ENCODE results near the gene LGALS7.

The LGALS7 gene

GRCh38 chr19:38736413-38737280 is 36.7 kb downstream of the LGALS7 start:
- no peak overlapping the region for H3K9ac ChIP-seq (ENCODE audit: low read length)
- H3K4me2 ChIP-seq (ENCODE audit: low read depth, low read length, poor library complexity, severe bottlenecking) = peak overlapping the region; percentile 35
- no peak overlapping the region for H2AFZ ChIP-seq (ENCODE audit: low read depth, low read length, severe bottlenecking)
- H3K36me3 ChIP-seq (ENCODE audit: low read length) = no peaks in the 10 kb centered on the region
- no peaks in the 10 kb centered on the region for H3K79me2 ChIP-seq (ENCODE audit: insufficient read depth, low read length)
- H3K4me3 ChIP-seq (ENCODE audit: insufficient read depth, low read length, poor library complexity, severe bottlenecking) = no peak overlapping the region
- H3F3A ChIP-seq (ENCODE audit: insufficient read depth) = peaks cover 6% of the 10 kb centered on the region
- no peaks in the 10 kb centered on the region for H3K27me3 ChIP-seq (ENCODE audit: low read length)
- H4K20me1 ChIP-seq (ENCODE audit: low read depth, low read length) = no peaks in the 10 kb centered on the region
- H3K9me3 ChIP-seq (ENCODE audit: insufficient read depth, low read length) = no peaks in the 10 kb centered on the region
- H3K27ac ChIP-seq (ENCODE audit: low read depth, low read length) = no peak overlapping the region
- TF ChIP-seq, protein P1, sequence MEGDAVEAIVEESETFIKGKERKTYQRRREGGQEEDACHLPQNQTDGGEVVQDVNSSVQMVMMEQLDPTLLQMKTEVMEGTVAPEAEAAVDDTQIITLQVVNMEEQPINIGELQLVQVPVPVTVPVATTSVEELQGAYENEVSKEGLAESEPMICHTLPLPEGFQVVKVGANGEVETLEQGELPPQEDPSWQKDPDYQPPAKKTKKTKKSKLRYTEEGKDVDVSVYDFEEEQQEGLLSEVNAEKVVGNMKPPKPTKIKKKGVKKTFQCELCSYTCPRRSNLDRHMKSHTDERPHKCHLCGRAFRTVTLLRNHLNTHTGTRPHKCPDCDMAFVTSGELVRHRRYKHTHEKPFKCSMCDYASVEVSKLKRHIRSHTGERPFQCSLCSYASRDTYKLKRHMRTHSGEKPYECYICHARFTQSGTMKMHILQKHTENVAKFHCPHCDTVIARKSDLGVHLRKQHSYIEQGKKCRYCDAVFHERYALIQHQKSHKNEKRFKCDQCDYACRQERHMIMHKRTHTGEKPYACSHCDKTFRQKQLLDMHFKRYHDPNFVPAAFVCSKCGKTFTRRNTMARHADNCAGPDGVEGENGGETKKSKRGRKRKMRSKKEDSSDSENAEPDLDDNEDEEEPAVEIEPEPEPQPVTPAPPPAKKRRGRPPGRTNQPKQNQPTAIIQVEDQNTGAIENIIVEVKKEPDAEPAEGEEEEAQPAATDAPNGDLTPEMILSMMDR (IDR thresholded peaks at IDR 0.05; ENCODE audit: insufficient read depth, low read length, poor library complexity, severe bottlenecking) = no peak
- no peak for TF ChIP-seq EZH2phosphoT487 (conservative IDR thresholded peaks at IDR 0.05; ENCODE audit: low read length)
- no peaks in the 10 kb centered on the region for H3K9me2 ChIP-seq (replicated peaks; ENCODE audit: insufficient read depth, low read length)

DNA sequence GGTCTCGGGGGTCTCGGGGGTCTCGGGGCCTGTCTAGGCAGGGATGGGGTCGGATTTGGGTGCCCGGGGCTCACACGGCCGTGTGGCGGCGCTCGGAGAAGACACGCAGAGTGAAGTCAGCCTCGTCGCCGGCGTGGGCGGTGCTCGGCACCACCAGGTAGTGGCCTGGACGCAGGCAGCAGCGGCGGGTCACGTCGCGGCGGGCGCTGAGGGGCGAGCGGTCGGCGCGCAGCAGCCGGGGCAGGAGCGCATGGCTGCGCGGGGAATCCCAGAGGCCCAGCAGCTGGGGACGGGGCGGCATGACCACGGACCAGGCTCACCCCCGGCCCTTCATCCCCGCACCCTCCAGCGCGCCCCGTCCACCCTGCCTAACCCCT is 37.3 kb downstream of the LGALS7 start:
- no peaks in the 10 kb centered on the region for H4K20me1 ChIP-seq (ENCODE audit: low read depth, low read length)
- no peak overlapping the region for H3K27ac ChIP-seq (ENCODE audit: low read depth, low read length)
- no peak overlapping the region for H2AFZ ChIP-seq (ENCODE audit: low read depth, low read length, severe bottlenecking)
- no peak overlapping the region for H3K9ac ChIP-seq (ENCODE audit: low read length)
- peaks cover 6% of the 10 kb centered on the region for H3F3A ChIP-seq (ENCODE audit: insufficient read depth)
- no peak overlapping the region for H3K4me3 ChIP-seq (ENCODE audit: insufficient read depth, low read length, poor library complexity, severe bottlenecking)
- H3K9me3 ChIP-seq (ENCODE audit: insufficient read depth, low read length) = no peaks in the 10 kb centered on the region
- no peaks in the 10 kb centered on the region for H3K9me2 ChIP-seq (replicated peaks; ENCODE audit: insufficient read depth, low read length)
- H3K27me3 ChIP-seq (ENCODE audit: low read length) = no peaks in the 10 kb centered on the region
- H3K4me2 ChIP-seq (ENCODE audit: low read depth, low read length, poor library complexity, severe bottlenecking) = peak overlapping the region; percentile 35
- TF ChIP-seq EZH2phosphoT487 (conservative IDR thresholded peaks at IDR 0.05; ENCODE audit: low read length) = no peak
- TF ChIP-seq, protein P1 (IDR thresholded peaks at IDR 0.05; ENCODE audit: insufficient read depth, low read length, poor library complexity, severe bottlenecking) = no peak
- H3K36me3 ChIP-seq (ENCODE audit: low read length) = no peaks in the 10 kb centered on the region
- no peaks in the 10 kb centered on the region for H3K79me2 ChIP-seq (ENCODE audit: insufficient read depth, low read length)

DNA sequence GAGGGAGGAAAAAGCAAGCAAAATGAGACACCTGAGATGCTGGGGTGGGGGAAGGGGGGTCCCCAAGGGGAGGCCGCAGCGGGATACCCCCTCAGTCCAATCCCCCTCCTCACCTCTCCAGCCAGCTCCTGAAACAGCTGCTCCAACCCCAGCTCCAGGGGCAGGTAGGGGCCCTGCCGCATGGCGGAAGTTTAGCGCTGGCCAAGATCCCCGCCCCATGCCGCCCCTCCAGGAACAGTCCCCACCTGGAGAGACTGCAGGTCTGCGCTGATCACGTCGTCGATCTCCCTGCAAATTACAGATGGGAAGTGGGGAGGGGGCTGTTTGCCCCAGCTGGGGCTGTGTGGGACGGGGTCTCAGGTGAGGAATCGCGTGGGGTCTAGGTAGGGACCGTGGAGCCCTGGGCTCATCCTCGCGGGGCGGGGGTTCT is 38.0 kb downstream of the LGALS7 start:
- H3K4me2 ChIP-seq (ENCODE audit: low read depth, low read length, poor library complexity, severe bottlenecking) = peak overlapping the region; percentile 0
- peaks cover 6% of the 10 kb centered on the region for H3F3A ChIP-seq (ENCODE audit: insufficient read depth)
- H3K27ac ChIP-seq (ENCODE audit: low read depth, low read length) = no peak overlapping the region
- H3K9ac ChIP-seq (ENCODE audit: low read length) = no peak overlapping the region
- no peaks in the 10 kb centered on the region for H3K27me3 ChIP-seq (ENCODE audit: low read length)
- H3K4me3 ChIP-seq (ENCODE audit: insufficient read depth, low read length, poor library complexity, severe bottlenecking) = no peak overlapping the region
- no peak overlapping the region for H2AFZ ChIP-seq (ENCODE audit: low read depth, low read length, severe bottlenecking)
- no peaks in the 10 kb centered on the region for H3K9me2 ChIP-seq (replicated peaks; ENCODE audit: insufficient read depth, low read length)
- no peaks in the 10 kb centered on the region for H3K9me3 ChIP-seq (ENCODE audit: insufficient read depth, low read length)
- H3K36me3 ChIP-seq (ENCODE audit: low read length) = 0 out of 2 replicates have a peak, but pooled peaks cover 1% of the 10 kb centered on the region
- no peak for TF ChIP-seq EZH2phosphoT487 (conservative IDR thresholded peaks at IDR 0.05; ENCODE audit: low read length)
- TF ChIP-seq, protein P1 (IDR thresholded peaks at IDR 0.05; ENCODE audit: insufficient read depth, low read length, poor library complexity, severe bottlenecking) = no peak
- no peaks in the 10 kb centered on the region for H4K20me1 ChIP-seq (ENCODE audit: low read depth, low read length)
- H3K79me2 ChIP-seq (ENCODE audit: insufficient read depth, low read length) = no peaks in the 10 kb centered on the region

All from SU-DHL-6 (cell line).